Vagina (tissue), 2 donors: ENCODE measurements around the gene NID2.

Experiments
- CTCF ChIP-seq, 3 experiments: fragments of 450-650 bp in 2 of 3; fragments of 200-600 bp in 1 of 3; sonication (generic) in 1 of 3; IDR thresholded peaks; one replicate each; pipeline ENCODE4 v1.5.1; 2017 to 2019; ENCODE audit warnings: antibody characterized with exemption in 3 of 3, mild to moderate bottlenecking in 2 of 3, moderate library complexity in 2 of 3
- POLR2AphosphoS5 ChIP-seq, 2 donors: sonication (generic); formaldehyde crosslinking; IDR thresholded peaks; one replicate each; pipeline ENCODE4 v1.9.0; 2017; ENCODE audit warnings: antibody characterized with exemption in 2 of 2, mild to moderate bottlenecking in 2 of 2, low read depth in 1 of 2; ENCODE audit not compliant: insufficient read depth in 1 of 2

- TF ChIP-seq CTCF (IDR thresholded peaks at IDR 0.05): no peak
- TF ChIP-seq POLR2AphosphoS5 (IDR thresholded peaks at IDR 0.05; ENCODE audit: insufficient read depth in 1 of 2, low read depth in 1 of 2): no peak
These were observed 5.8 kb downstream of the NID2 start for GRCh38 chr14:52063052-52063462.
